GM12872 (cell line): ENCODE measurements around the gene CES3.
A peak's percentile ranks its signal among the peaks of the same experiment; 100 is the strongest.

Experiments
- TF ChIP-seq, protein P1 (sequence below): IDR thresholded peaks from 3 replicates; pipeline ENCODE4 v1.5.1; 2011; ENCODE audit warnings: low read depth, mild to moderate bottlenecking, low read length, moderate library complexity; ENCODE audit not compliant: insufficient read depth

The CES3 gene

DNA sequence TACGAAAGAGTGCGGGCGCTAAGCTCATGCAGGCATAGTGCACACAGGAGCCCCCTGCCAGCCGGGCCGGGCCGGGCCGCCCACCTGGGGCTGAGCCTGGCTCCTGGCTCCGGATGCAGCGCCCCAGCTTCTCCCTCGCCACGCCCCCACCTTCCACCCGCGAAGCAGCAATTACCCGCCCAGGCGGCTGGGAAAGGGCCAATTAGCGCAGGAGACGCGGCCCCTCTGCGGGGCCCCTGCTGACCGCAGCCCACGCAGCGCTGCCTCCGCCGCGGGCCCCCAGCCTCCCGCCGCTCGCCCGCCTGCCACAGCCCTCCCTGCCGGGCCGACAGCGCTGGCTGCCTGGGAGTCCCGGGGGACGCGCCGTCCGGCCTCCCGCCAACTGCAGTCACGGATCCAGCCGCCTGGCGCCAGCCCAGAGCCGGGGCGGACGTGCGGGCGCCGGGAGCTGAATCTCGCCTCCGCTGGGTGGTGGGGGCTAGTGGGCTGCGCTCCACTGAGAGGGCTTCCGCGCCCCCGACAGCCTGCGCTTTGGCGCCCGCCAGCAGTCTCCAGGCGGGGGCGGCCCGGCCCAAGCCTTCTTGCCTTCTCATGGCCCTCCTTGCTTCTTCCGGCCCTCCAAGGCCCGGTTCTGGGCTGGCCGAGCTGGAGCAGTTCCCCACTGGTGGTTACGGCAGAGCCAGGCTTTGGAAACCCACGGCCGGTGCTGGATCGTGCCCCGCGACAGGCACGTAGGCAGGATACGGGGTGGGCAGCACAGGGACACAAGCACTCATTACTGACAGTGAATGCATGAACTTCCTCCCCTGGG lies 53.0 kb downstream of the CES3 start:
- TF ChIP-seq, protein P1, sequence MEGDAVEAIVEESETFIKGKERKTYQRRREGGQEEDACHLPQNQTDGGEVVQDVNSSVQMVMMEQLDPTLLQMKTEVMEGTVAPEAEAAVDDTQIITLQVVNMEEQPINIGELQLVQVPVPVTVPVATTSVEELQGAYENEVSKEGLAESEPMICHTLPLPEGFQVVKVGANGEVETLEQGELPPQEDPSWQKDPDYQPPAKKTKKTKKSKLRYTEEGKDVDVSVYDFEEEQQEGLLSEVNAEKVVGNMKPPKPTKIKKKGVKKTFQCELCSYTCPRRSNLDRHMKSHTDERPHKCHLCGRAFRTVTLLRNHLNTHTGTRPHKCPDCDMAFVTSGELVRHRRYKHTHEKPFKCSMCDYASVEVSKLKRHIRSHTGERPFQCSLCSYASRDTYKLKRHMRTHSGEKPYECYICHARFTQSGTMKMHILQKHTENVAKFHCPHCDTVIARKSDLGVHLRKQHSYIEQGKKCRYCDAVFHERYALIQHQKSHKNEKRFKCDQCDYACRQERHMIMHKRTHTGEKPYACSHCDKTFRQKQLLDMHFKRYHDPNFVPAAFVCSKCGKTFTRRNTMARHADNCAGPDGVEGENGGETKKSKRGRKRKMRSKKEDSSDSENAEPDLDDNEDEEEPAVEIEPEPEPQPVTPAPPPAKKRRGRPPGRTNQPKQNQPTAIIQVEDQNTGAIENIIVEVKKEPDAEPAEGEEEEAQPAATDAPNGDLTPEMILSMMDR = peak; percentile 35; the same call in 2 of the 3 replicates

DNA sequence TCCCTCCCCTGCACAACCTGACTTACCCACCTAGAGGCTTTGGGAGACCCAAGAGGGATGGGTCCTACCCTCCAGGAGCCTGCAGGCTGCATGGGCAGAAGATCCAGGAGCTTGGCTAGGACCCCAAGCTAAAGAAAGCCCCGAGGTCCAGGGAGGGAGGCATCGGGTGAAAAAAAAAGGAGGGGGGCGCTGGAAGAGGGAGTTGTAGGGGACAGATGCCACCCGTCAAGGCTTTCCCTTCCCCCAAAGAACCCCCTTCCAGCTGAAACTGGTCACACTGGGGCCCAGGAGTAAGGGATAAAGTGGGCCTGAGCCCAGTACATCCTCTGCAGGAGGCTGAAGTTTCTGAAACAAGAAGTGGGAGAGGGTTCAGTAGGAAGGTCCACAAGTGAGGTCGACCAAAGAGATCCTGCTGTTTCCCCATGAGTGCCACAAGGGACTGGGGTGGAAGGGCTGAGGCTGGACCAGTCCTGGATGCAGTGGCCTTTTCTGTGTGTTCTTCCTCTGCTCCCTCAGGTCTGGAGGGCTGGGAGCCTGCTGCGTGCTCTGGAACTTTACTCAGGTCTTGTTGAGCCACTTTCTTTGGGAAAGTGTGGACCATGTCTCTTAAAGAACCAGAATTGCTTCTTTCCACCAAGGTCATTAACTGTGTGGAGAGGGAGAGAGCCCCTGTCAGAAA lies 53.7 kb downstream of the CES3 start:
- TF ChIP-seq, protein P1 = no peak

DNA sequence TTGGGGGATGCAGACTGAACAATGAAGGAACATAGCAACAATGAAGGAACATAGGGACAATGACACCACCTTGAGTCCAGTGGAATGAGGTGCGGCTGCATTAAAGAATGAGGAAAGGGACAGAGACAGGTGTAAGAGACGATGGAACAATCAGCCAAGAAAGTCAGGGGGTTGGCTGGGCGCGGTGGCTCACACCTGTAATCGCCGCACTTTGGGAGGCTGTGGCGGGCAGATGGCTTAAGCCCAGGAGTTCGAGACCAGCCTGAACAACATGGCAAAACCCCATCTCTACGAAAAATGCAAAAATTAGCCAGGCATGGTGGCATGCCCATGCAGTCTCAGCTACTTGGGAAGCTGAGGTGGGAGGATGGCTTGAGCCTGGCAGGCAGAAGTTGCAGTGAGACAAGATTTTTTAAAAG lies 54.3 kb downstream of the CES3 start:
- TF ChIP-seq, protein P1 = peak; percentile 8; the same call in 1 of the 3 replicates

DNA sequence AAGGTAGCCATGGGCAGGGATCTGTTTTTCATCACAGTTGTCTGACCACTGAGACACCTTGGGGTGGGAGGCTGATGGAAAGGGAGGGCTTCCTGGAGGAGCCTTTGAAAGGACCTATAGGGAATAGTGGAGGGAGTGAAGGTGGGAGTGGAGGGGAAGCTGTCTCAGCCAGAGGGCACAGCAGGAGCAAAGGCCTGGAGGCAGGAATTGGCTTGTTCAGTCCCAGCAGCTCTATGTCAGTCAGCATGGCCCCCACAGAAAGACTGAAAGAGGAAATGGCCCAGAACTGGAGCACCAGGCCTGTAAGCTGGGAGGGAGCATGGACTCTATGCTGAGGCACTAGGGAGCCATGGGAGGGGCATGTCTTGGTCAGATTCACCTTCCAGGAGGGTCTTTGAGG lies 55.1 kb downstream of the CES3 start:
- TF ChIP-seq, protein P1 = no peak

DNA sequence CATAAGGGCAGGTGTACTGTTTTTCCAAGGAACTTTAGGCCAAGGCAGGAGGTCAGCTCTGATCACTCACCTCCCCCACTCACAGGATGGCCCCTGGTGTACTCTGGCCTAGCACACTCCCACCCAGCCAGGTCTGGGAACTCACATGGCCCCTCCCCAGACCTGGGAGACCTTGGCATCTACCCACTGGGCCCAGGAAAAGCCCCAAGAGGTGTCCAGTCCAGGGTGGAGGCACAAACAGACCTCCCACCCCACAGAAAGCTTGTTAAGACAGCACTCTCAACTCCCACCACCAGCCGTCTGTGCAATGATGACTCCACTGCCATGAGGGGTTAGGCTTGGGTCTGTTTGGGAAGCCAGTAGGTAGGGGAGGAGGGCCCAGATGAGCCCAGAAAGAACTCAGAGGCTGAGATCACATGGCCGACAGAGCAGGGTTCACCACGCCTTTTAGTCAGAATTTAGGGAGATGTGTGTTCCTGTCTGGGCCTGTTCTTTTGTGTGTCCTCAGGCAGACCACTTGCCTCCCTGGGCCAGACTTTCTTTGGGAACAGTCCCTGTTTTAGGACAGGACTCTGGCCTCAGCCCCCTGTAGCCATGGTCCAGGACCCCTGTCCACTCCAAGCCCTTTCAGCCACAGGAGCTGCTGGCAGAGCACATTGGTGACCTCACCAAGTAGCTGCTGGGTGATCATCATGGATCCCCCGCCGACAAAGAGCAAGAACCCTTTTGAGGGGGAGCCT lies 55.8 kb downstream of the CES3 start:
- TF ChIP-seq, protein P1 = no peak

DNA sequence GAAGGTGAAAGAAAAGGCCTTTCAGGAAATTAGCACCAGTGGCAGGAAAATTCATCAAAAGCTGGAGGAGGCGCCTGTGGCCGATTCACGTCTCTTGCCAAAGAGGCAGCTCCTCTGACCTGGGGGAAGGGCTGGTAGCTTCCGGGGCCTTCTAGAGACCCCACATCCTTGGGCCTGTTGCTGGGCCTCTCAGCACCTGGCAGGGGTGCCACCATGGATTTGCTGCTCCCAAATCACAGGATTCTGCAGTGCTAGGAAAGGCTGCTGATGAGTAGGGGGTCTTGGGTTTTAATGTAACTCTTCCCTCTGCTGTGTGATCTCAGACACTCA lies 56.3 kb downstream of the CES3 start:
- TF ChIP-seq, protein P1 = no peak

DNA sequence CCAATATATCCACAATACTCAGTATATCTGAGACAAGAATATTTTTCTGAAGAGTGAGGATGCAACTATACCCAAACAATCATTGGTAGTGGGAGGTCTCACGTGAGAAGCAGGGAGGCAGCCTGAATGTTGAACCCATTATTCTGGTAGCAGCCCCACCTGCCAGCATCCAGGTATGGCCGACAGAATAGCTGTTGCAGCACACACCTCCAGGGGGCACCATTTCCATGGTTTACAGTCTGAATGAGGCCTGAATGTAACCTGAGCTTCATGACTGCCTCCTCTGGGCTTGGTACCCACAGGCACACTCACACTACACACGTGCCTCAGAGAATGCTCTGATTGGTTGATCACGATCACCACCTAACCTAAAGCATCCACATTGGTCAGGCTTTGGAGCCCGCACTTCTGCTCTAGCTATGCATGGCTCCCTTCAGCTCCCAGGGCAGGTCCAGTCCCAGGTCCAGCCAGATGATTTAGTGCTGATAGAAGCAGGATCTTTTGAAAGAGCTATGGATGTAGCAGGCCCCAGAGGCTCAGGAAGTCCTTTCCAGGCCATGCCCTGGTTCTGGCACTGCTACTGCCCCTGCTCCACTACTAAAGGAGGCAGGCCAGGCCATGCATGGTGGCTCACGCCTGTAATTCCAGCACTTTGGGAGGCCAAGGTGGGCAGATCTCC lies 56.9 kb downstream of the CES3 start:
- TF ChIP-seq, protein P1 = peak; percentile 92
